CD4-positive, alpha-beta T cell (primary cell): Measurements from ENCODE around the gene NR1D2. TPM values are rescaled to one million over a fixed set of nuclear protein-coding genes. Genes with fewer than 3 reads are reported as not detected.
A peak's percentile ranks its signal among the peaks of the same experiment; 100 is the strongest.

Experiments used
- ATAC-seq: fragments of 200-7000 bp; cut with Tn5 transposase; one replicate; pipeline ENCODE4 v1.10.0; 2022; ENCODE audit warnings: mild to moderate bottlenecking; ENCODE audit not compliant: poor library complexity
- CTCF ChIA-PET: fragments of 350-600 bp; sonication (Branson Sonifier 250); formaldehyde crosslinking; loops from one replicate; lab custom pipeline; 2021; ENCODE audit warnings: antibody characterized with exemption, inconsistent platforms; lab: Charles Lee
- POLR2A ChIA-PET: fragments of 350-600 bp; sonication (Branson Sonifier 250); formaldehyde crosslinking; loops from one replicate; lab custom pipeline; 2021; ENCODE audit warnings: antibody characterized with exemption, inconsistent platforms; lab: Charles Lee
- DNase-seq, 14 experiments: peaks; one replicate each; pipeline ENCODE4 v3.0.0-alpha.2; 2013 to 2020; ENCODE audit warnings: mixed read lengths in 2 of 14
- H3K27ac ChIP-seq, 2 donors: one replicate each; pipeline versions ENCODE4 v1.5.1 to v1.7.0; 2013; ENCODE audit warnings: low read length in 2 of 2, low read depth in 1 of 2, mild to moderate bottlenecking in 1 of 2
- H3K27me3 ChIP-seq, 2 experiments: 1 replicate in 1 of 2; 2 replicates in 1 of 2; pipeline versions ENCODE4 v1.6.1 to v1.7.0; 2013; ENCODE audit warnings: low read length in 2 of 2, control low read depth in 1 of 2, mild to moderate bottlenecking in 1 of 2, moderate library complexity in 1 of 2; ENCODE audit not compliant: insufficient read depth in 2 of 2, control insufficient read depth in 1 of 2
- H3K36me3 ChIP-seq: one replicate; pipeline ENCODE4 v1.6.1; 2013; ENCODE audit warnings: low read length, control low read depth; ENCODE audit not compliant: insufficient read depth
- H3K4me1 ChIP-seq: one replicate; pipeline ENCODE4 v1.6.1; 2013; ENCODE audit warnings: low read length, control low read depth; ENCODE audit not compliant: insufficient read depth
- H3K4me3 ChIP-seq: one replicate; pipeline ENCODE4 v1.5.1; 2013; ENCODE audit warnings: mild to moderate bottlenecking, low read length, moderate library complexity
- H3K9me3 ChIP-seq, 2 experiments: 1 replicate in 1 of 2; 2 replicates in 1 of 2; pipeline versions ENCODE4 v1.6.1 to v1.7.0; 2013; ENCODE audit warnings: low read length in 2 of 2, mild to moderate bottlenecking in 2 of 2, control low read depth in 1 of 2, moderate library complexity in 1 of 2; ENCODE audit not compliant: control insufficient read depth in 1 of 2, insufficient read depth in 1 of 2
- H3K27ac Mint-ChIP-seq: one replicate; pipeline ENCODE4 v1.8.0; 2020; ENCODE audit warnings: mixed read lengths
- H3K27me3 Mint-ChIP-seq: one replicate; pipeline ENCODE4 v1.8.0; 2021; ENCODE audit warnings: mixed read lengths
- H3K36me3 Mint-ChIP-seq: one replicate; pipeline ENCODE4 v1.8.0; 2021; ENCODE audit warnings: low read depth, mixed read lengths
- H3K4me1 Mint-ChIP-seq: one replicate; pipeline ENCODE4 v1.8.0; 2021; ENCODE audit warnings: low read depth, mixed read lengths
- H3K4me3 Mint-ChIP-seq: one replicate; pipeline ENCODE4 v1.8.0; 2020; ENCODE audit warnings: mild to moderate bottlenecking, mixed read lengths
- H3K9me3 Mint-ChIP-seq: one replicate; pipeline ENCODE4 v1.8.0; 2020; ENCODE audit warnings: mixed read lengths
- CTCF ChIP-seq: fragments of 200-600 bp; IDR thresholded peaks from one replicate; pipeline ENCODE4 v1.8.0; 2022; ENCODE audit warnings: antibody characterized with exemption, mild to moderate bottlenecking
- intact Hi-C, 2 experiments: fragments of 100-400 bp; cut with DNase I in 1 of 2; cut with micrococcal nuclease in 1 of 2; formaldehyde crosslinking; loops; one replicate each; pipeline versions ENCODE4 v1.15.1 to v1.9.0; 2023 to 2025; cut with DNase I, micrococcal nuclease
- total RNA-seq, 174 experiments: library from RNA in 2 of 174; stranded (reverse) in 2 of 174; gene quantifications; one replicate each; pipeline ENCODE4 v1.2.3 and lab custom pipeline; 2021 to 2026

The NR1D2 gene
- total RNA-seq, 2 experiments from 2014 or later = 111 to 113 TPM

- ATAC-seq = no peak
- Mint-ChIP-seq H3K9me3 (no peaks in the 10 kb centered on the region), H3K36me3 (peaks cover 55% of the 10 kb centered on the region), H3K27me3 (no peaks in the 10 kb centered on the region), H3K4me3 (peak overlapping the region; percentile 99), H3K4me1 (peaks cover 61% of the 10 kb centered on the region), H3K27ac (peak overlapping the region; percentile 98)
- no peaks in the 10 kb centered on the region for H3K27me3 ChIP-seq
- TF ChIP-seq CTCF = no peak
- H3K36me3 ChIP-seq = peaks cover 38% of the 10 kb centered on the region
- no peak overlapping the region for H3K27ac ChIP-seq
- POLR2A ChIA-PET = no interaction called here
- no peak for DNase-seq
- H3K4me3 ChIP-seq = no peak overlapping the region
- CTCF ChIA-PET = no interaction called here
- H3K4me1 ChIP-seq = peaks cover 29% of the 10 kb centered on the region
- no peaks in the 10 kb centered on the region for H3K9me3 ChIP-seq
- intact Hi-C loops = loop anchor here in 1 of 2 experiments (5.0 to 10.0 kb wide), 2 partner anchors 112 to 1865 kb away; partner anchors contain the start of genes NGLY1 and UBE2E1
Observed at GRCh38 chr3:23919628-23920027, 25.5 kb upstream of the NR1D2 start.

DNA sequence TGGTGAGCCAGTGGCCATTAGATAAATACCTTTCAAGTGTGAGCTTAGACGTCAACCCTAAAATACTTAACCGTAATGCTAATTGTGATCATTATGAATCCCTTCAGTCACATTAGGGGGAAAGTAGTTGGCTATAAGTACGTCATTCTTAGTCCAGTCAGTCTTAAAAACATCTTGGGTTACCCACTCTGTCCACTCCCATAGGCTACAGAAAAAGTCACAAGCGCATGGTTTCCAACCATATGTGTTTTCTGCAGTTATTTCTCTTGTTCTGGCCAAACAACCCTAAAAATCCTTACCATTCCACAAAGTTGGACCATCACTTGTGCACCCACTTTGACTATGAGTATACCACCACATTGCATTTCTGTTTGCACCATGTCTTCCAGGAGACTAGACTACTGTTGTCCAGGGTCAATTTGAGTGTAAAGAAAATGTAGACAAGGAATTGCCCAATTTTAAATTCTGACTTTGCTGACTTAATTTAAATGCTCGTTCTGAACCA lies 24.9 kb upstream of the NR1D2 start:
- CTCF ChIA-PET = no interaction called here
- Mint-ChIP-seq H3K9me3 (no peaks in the 10 kb centered on the region), H3K4me1 (peaks cover 58% of the 10 kb centered on the region), H3K4me3 (peak overlapping the region; percentile 68), H3K36me3 (peaks cover 55% of the 10 kb centered on the region), H3K27me3 (no peaks in the 10 kb centered on the region), H3K27ac (peak overlapping the region; percentile 98)
- POLR2A ChIA-PET = no interaction called here
- DNase-seq (no peak), ATAC-seq (no peak)
- Histone ChIP-seq H3K4me3 (no peak overlapping the region), H3K9me3 (no peaks in the 10 kb centered on the region), H3K36me3 (peaks cover 38% of the 10 kb centered on the region), H3K27me3 (no peaks in the 10 kb centered on the region), H3K4me1 (peaks cover 29% of the 10 kb centered on the region), H3K27ac (no peak overlapping the region)
- intact Hi-C loops = no loop called here
- TF ChIP-seq CTCF = no peak

DNA sequence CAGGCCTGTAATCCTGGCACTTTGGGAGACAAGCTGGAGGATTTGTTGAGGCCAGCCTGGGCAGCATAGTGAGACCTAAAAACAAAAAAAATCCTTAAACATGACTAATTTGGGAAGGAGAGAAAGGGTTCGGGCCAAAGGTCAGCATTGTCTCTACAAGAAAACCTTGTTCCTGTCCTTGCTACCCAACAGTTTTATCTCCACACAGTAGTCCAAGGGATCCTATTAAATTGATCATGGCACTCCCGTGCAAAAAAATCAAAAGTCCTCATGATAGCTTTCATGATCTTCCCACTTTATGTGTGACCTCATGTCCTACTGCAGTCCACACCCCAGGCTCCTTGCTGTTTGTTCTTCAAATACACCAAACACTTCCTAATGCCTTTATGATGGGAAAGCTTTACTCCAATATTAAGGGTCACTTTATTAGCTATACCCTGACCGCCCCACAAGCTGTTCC lies 24.0 kb upstream of the NR1D2 start:
- no peak overlapping the region for H3K4me3 ChIP-seq
- no peaks in the 10 kb centered on the region for H3K9me3 ChIP-seq
- DNase-seq (no peak), ATAC-seq (no peak)
- peak overlapping the region; percentile 9 for H3K4me3 Mint-ChIP-seq
- CTCF ChIA-PET = no interaction called here
- peaks cover 23% of the 10 kb centered on the region for H3K4me1 ChIP-seq
- intact Hi-C loops = no loop called here
- peaks cover 55% of the 10 kb centered on the region for H3K36me3 Mint-ChIP-seq
- peaks cover 49% of the 10 kb centered on the region for H3K4me1 Mint-ChIP-seq
- no peaks in the 10 kb centered on the region for H3K27me3 Mint-ChIP-seq
- H3K9me3 Mint-ChIP-seq = no peaks in the 10 kb centered on the region
- H3K27me3 ChIP-seq = no peaks in the 10 kb centered on the region
- peaks cover 38% of the 10 kb centered on the region for H3K36me3 ChIP-seq
- H3K27ac ChIP-seq = no peak overlapping the region
- H3K27ac Mint-ChIP-seq = peak overlapping the region; percentile 98
- POLR2A ChIA-PET = interaction anchor here (0.7 to 1.1 kb wide), 2 partner anchors 25 to 176 kb away, joined by 3 read pairs; no protein-coding TSS in a partner anchor
- TF ChIP-seq CTCF = no peak
